H9 (cell line): ENCODE data around the gene ROBO2. TPM values are rescaled to one million over a fixed set of nuclear protein-coding genes. Genes with fewer than 3 reads are reported as not detected.

Experiments used
- DNase-seq: peaks from one replicate; pipeline ENCODE4 v3.0.0-alpha.2; 2017
- H2AFZ ChIP-seq: one replicate; pipeline ENCODE4 v1.6.1; 2013; ENCODE audit warnings: mild to moderate bottlenecking, low read length, control low read depth, moderate library complexity
- H2AK5ac ChIP-seq: 2 replicates; pipeline ENCODE4 v1.6.1; 2013; ENCODE audit warnings: low read length, control low read depth, mixed read lengths; ENCODE audit not compliant: insufficient read length
- H2BK120ac ChIP-seq: one replicate; pipeline ENCODE4 v1.6.1; 2013; ENCODE audit warnings: low read depth, mild to moderate bottlenecking, low read length, control low read depth, inconsistent platforms; ENCODE audit not compliant: poor library complexity, severe bottlenecking
- H2BK12ac ChIP-seq: 2 replicates; pipeline ENCODE4 v1.6.1; 2013; ENCODE audit warnings: low read length, control low read depth, mixed read lengths, low read depth; ENCODE audit not compliant: insufficient read length
- H2BK15ac ChIP-seq: 2 replicates; pipeline ENCODE4 v1.6.1; 2013; ENCODE audit warnings: low read depth, low read length, control low read depth
- H2BK20ac ChIP-seq: one replicate; pipeline ENCODE4 v1.6.1; 2013; ENCODE audit warnings: low read depth, mild to moderate bottlenecking, low read length, control low read depth, inconsistent platforms; ENCODE audit not compliant: poor library complexity, severe bottlenecking
- H2BK5ac ChIP-seq: 2 replicates; pipeline ENCODE4 v1.6.1; 2013; ENCODE audit warnings: low read length, control low read depth, mixed read lengths; ENCODE audit not compliant: insufficient read length
- H3K14ac ChIP-seq: 2 replicates; pipeline ENCODE4 v1.6.1; 2013; ENCODE audit warnings: low read length, control low read depth; ENCODE audit not compliant: insufficient read depth
- H3K18ac ChIP-seq: 2 replicates; pipeline ENCODE4 v1.6.1; 2013; ENCODE audit warnings: low read depth, mild to moderate bottlenecking, mixed read lengths, low read length, control low read depth; ENCODE audit not compliant: insufficient read length
- H3K23ac ChIP-seq: 2 replicates; pipeline ENCODE4 v1.6.1; 2013; ENCODE audit warnings: low read length, control low read depth, mixed read lengths, low read depth; ENCODE audit not compliant: insufficient read length
- H3K23me2 ChIP-seq: 2 replicates; pipeline ENCODE4 v1.6.1; 2013; ENCODE audit warnings: low read depth, mild to moderate bottlenecking, mixed read lengths, low read length, control low read depth; ENCODE audit not compliant: insufficient read length, poor library complexity, severe bottlenecking
- H3K27ac ChIP-seq: 2 replicates; pipeline ENCODE4 v1.5.1; 2013; ENCODE audit warnings: low read length, control low read depth, mixed read lengths, low read depth; ENCODE audit not compliant: insufficient read length
- H3K27me3 ChIP-seq: 2 replicates; pipeline ENCODE4 v1.6.1; 2013; ENCODE audit warnings: low read length, control low read depth, inconsistent platforms; ENCODE audit not compliant: insufficient read depth
- H3K4ac ChIP-seq: 2 replicates; pipeline ENCODE4 v1.6.1; 2013; ENCODE audit warnings: low read depth, mild to moderate bottlenecking, control low read depth, inconsistent platforms, low read length, moderate library complexity
- H3K4me1 ChIP-seq: 2 replicates; pipeline ENCODE4 v1.6.1; 2013; ENCODE audit warnings: low read length, control low read depth, inconsistent platforms; ENCODE audit not compliant: insufficient read depth
- H3K4me2 ChIP-seq: 2 replicates; pipeline ENCODE4 v1.6.1; 2013; ENCODE audit warnings: low read length, control low read depth, mixed read lengths; ENCODE audit not compliant: insufficient read length, insufficient read depth
- H3K56ac ChIP-seq: 2 replicates; pipeline ENCODE4 v1.6.1; 2013; ENCODE audit warnings: low read depth, mild to moderate bottlenecking, mixed read lengths, low read length, control low read depth; ENCODE audit not compliant: insufficient read length
- H3K79me1 ChIP-seq: 2 replicates; pipeline ENCODE4 v1.6.1; 2013; ENCODE audit warnings: low read depth, mild to moderate bottlenecking, moderate library complexity, low read length, control low read depth, inconsistent platforms; ENCODE audit not compliant: insufficient read depth, poor library complexity, severe bottlenecking
- H3K79me2 ChIP-seq: 2 replicates; pipeline ENCODE4 v1.6.1; 2013; ENCODE audit warnings: low read length, control low read depth, inconsistent platforms; ENCODE audit not compliant: insufficient read depth
- H3K9ac ChIP-seq: 2 replicates; pipeline ENCODE4 v1.6.1; 2013; ENCODE audit warnings: low read length, control low read depth, mixed read lengths; ENCODE audit not compliant: insufficient read length; ENCODE audit errors: extremely low read depth
- H3K9me3 ChIP-seq: one replicate; pipeline ENCODE4 v1.6.1; 2013; ENCODE audit warnings: low read depth, low read length, inconsistent platforms; ENCODE audit not compliant: control insufficient read depth
- H3T11ph ChIP-seq: one replicate; pipeline ENCODE4 v1.6.1; 2013; ENCODE audit warnings: mild to moderate bottlenecking, low read length, control low read depth, inconsistent platforms
- H4K20me1 ChIP-seq: one replicate; pipeline ENCODE4 v1.6.1; 2013; ENCODE audit not compliant: control insufficient read depth, insufficient read length, insufficient read depth
- H4K5ac ChIP-seq: 2 replicates; pipeline ENCODE4 v1.6.1; 2013; ENCODE audit warnings: low read depth, mild to moderate bottlenecking, mixed read lengths, low read length, control low read depth; ENCODE audit not compliant: insufficient read length
- H4K8ac ChIP-seq: replicated peaks from 2 replicates; pipeline ENCODE4 v1.6.1; 2013; ENCODE audit warnings: low read length, control low read depth, mixed read lengths, low read depth; ENCODE audit not compliant: insufficient read length
- H4K91ac ChIP-seq: 2 replicates; pipeline ENCODE4 v1.6.1; 2013; ENCODE audit warnings: low read depth, mild to moderate bottlenecking, moderate library complexity, mixed read lengths, low read length, control low read depth; ENCODE audit not compliant: insufficient read length
- H3K27ac Mint-ChIP-seq, 3 experiments: 2 replicates in 2 of 3; 3 replicates in 1 of 3; pipeline ENCODE4 v1.8.0; 2020 to 2021; ENCODE audit warnings: mixed read lengths in 3 of 3, mild to moderate bottlenecking in 1 of 3, moderate library complexity in 1 of 3
- H3K27me3 Mint-ChIP-seq: 2 replicates; pipeline ENCODE4 v1.8.0; 2021; ENCODE audit warnings: low read depth, mild to moderate bottlenecking, moderate library complexity, mixed read lengths
- H3K36me3 Mint-ChIP-seq, 3 experiments: 2 replicates in 2 of 3; 3 replicates in 1 of 3; pipeline ENCODE4 v1.8.0; 2020 to 2021; ENCODE audit warnings: low read depth in 3 of 3, mixed read lengths in 3 of 3; ENCODE audit not compliant: insufficient read depth in 1 of 3
- H3K4me1 Mint-ChIP-seq, 2 experiments: 2 replicates each; pipeline ENCODE4 v1.8.0; 2020; ENCODE audit warnings: mixed read lengths in 2 of 2
- H3K4me3 Mint-ChIP-seq, 2 experiments: 2 replicates in 1 of 2; 3 replicates in 1 of 2; pipeline ENCODE4 v1.8.0; 2020 to 2021; ENCODE audit warnings: mild to moderate bottlenecking in 2 of 2, mixed read lengths in 2 of 2, moderate library complexity in 1 of 2
- H3K9me3 Mint-ChIP-seq, 2 experiments: 2 replicates in 1 of 2; 3 replicates in 1 of 2; pipeline ENCODE4 v1.8.0; 2020; ENCODE audit warnings: mild to moderate bottlenecking in 2 of 2, mixed read lengths in 2 of 2, moderate library complexity in 1 of 2
- CTCF ChIP-seq: fragments of 200-600 bp; sonication (generic); conservative IDR thresholded peaks from 3 replicates; pipeline ENCODE4 v1.8.0; 2021; ENCODE audit warnings: antibody characterized with exemption, mild to moderate bottlenecking
- WGBS: extraction: QIAGEN DNeasy Blood & Tissue Kit; methylation state at CpG from one replicate; pipeline ENCODE4 v1.1.7; 2013; ENCODE audit warnings: missing lambda C conversion rate, low lambda C conversion rate, mixed read lengths; ENCODE audit not compliant: insufficient read length; ENCODE audit errors: extremely low coverage; 5-methylcytosine and 5-hydroxymethylcytosine counted together
- total RNA-seq: library from RNA; stranded (reverse); gene quantifications from 2 replicates; pipeline ENCODE4 v1.2.1, GENCODE V29; 2021

ROBO2 gene
- total RNA-seq, 1 experiment from 2014 or later, result 2.3 TPM

- no peaks in the 10 kb centered on the region for H3K36me3 Mint-ChIP-seq
- H2BK120ac ChIP-seq, result no peak overlapping the region
- H3K4me3 Mint-ChIP-seq, result no peak overlapping the region
- no peak overlapping the region for H3K56ac ChIP-seq
- H3T11ph ChIP-seq, result no peak overlapping the region
- no peaks in the 10 kb centered on the region for H3K27me3 Mint-ChIP-seq
- no peak overlapping the region for H2AK5ac ChIP-seq
- no peak overlapping the region for H3K14ac ChIP-seq
- no peaks in the 10 kb centered on the region for H4K20me1 ChIP-seq
- no peaks in the 10 kb centered on the region for H3K4me1 ChIP-seq
- no peak overlapping the region for H2BK5ac ChIP-seq
- no peak overlapping the region for H2AFZ ChIP-seq
- no CpG with 5 or more reads among the region's 1 CpG for WGBS
- no peak overlapping the region for H4K8ac ChIP-seq
- H3K23ac ChIP-seq, result no peak overlapping the region
- no peak overlapping the region for H3K27ac ChIP-seq
- no peaks in the 10 kb centered on the region for H3K79me1 ChIP-seq
- no peak overlapping the region for H3K4ac ChIP-seq
- no peaks in the 10 kb centered on the region for H3K9me3 ChIP-seq
- no peak overlapping the region for H4K91ac ChIP-seq
- H3K23me2 ChIP-seq, result no peaks in the 10 kb centered on the region
- no peak overlapping the region for H3K9ac ChIP-seq
- H3K9me3 Mint-ChIP-seq, result no peaks in the 10 kb centered on the region
- no peak for TF ChIP-seq CTCF
- no peak for DNase-seq
- no peak overlapping the region for H2BK15ac ChIP-seq
- no peaks in the 10 kb centered on the region for H3K27me3 ChIP-seq
- H3K4me1 Mint-ChIP-seq, result peaks cover under 1% of the 10 kb centered on the region in 2 experiments; a peak in 1 of 4 replicates
- H2BK20ac ChIP-seq, result no peak overlapping the region
- H2BK12ac ChIP-seq, result no peak overlapping the region
- H3K18ac ChIP-seq, result no peak overlapping the region
- no peaks in the 10 kb centered on the region for H3K79me2 ChIP-seq
- no peak overlapping the region for H3K27ac Mint-ChIP-seq
- H4K5ac ChIP-seq, result no peak overlapping the region
- no peak overlapping the region for H3K4me2 ChIP-seq
Observed at GRCh38 chr3:77553240-77553639, 513.3 kb downstream of the ROBO2 start.
